HepG2 (cell line): Measurements from ENCODE around the gene DIAPH1. TPM values are rescaled to one million over a fixed set of nuclear protein-coding genes. Genes with fewer than 3 reads are reported as not detected.

Experiments
- ATAC-seq: fragments of 200-7000 bp; cut with Tn5 transposase; 3 replicates; pipeline ENCODE4 v1.9.1; 2020; ENCODE audit warnings: mild to moderate bottlenecking, moderate library complexity
- BruUV-seq: library from RNA; stranded (reverse); fragments of 400-500 nt; replicated peaks from 2 replicates; lab custom pipeline; 2021; lab: Mats Ljungman, UMichigan
- CTCF ChIA-PET: fragments of 300-600 bp; formaldehyde crosslinking; extraction: SDS; loops from one replicate; lab custom pipeline; 2021; ENCODE audit warnings: low total read pairs, inconsistent platforms, low intra/inter-chr PET ratio; lab: Yijun Ruan, JAX
- POLR2A ChIA-PET: fragments of 350-600 bp; sonication (Branson Sonifier 250); formaldehyde crosslinking; loops from one replicate; lab custom pipeline; 2020; ENCODE audit warnings: antibody characterized with exemption, inconsistent platforms; lab: Yijun Ruan, JAX
- DNase-seq: peaks from one replicate; pipeline ENCODE4 v3.0.0-alpha.2; 2015; ENCODE audit warnings: low spot score
- FAIRE-seq: peaks from 3 replicates; lab custom pipeline; 2011; peaks lifted over from hg19 to GRCh38; lab: Jason Lieb, UNC
- H2AFZ ChIP-seq: one replicate; pipeline ENCODE4 v1.6.1; 2011; ENCODE audit warnings: low read length, inconsistent platforms
- H3K27ac ChIP-seq: fragments of 300-600 bp; 3 replicates; pipeline ENCODE4 v1.8.0; 2011; ENCODE audit warnings: mixed run types, mild to moderate bottlenecking, mixed read lengths, low read length, inconsistent platforms; ENCODE audit not compliant: insufficient read depth; ENCODE audit errors: extremely low read length
- H3K27me3 ChIP-seq, 2 experiments: fragments of 200-600 bp in 1 of 2; 2 replicates in 1 of 2; 3 replicates in 1 of 2; pipeline versions ENCODE4 v1.6.0 to v1.8.0; 2011; ENCODE audit warnings: low read length in 2 of 2, mild to moderate bottlenecking in 2 of 2, moderate library complexity in 2 of 2, inconsistent platforms in 1 of 2; ENCODE audit not compliant: insufficient read depth in 2 of 2, control insufficient read depth in 1 of 2
- H3K36me3 ChIP-seq, 2 experiments: fragments of 200-600 bp in 1 of 2; replicated peaks in 1 of 2; 2 replicates in 1 of 2; 3 replicates in 1 of 2; pipeline versions ENCODE4 v1.5.1 to v1.8.0; 2011; ENCODE audit warnings: low read length in 2 of 2, inconsistent platforms in 1 of 2; ENCODE audit not compliant: insufficient read depth in 2 of 2, control insufficient read depth in 1 of 2
- H3K4me1 ChIP-seq: 2 replicates; pipeline ENCODE4 v1.5.1; 2012; ENCODE audit warnings: low read length, inconsistent platforms; ENCODE audit not compliant: insufficient read depth
- H3K4me2 ChIP-seq: 2 replicates; pipeline ENCODE4 v1.6.0; 2011; ENCODE audit warnings: low read depth, low read length, inconsistent platforms
- H3K4me3 ChIP-seq, 3 experiments: fragments of 200-600 bp in 1 of 3; sonication (generic), shearing (Covaris generic) in 1 of 3; replicated peaks in 1 of 3; 2 replicates each; pipeline ENCODE4 v1.5.1; 2011 to 2016; ENCODE audit warnings: low read length in 3 of 3, inconsistent platforms in 2 of 3, low read depth in 2 of 3, mild to moderate bottlenecking in 2 of 3, control low read depth in 1 of 3, mixed read lengths in 1 of 3; ENCODE audit not compliant: insufficient read depth in 1 of 3
- H3K79me2 ChIP-seq: one replicate; pipeline ENCODE4 v1.6.1; 2011; ENCODE audit warnings: low read length, inconsistent platforms; ENCODE audit not compliant: insufficient read depth
- H3K9ac ChIP-seq: 2 replicates; pipeline ENCODE4 v1.6.0; 2011; ENCODE audit warnings: mild to moderate bottlenecking, low read depth, low read length, inconsistent platforms; ENCODE audit not compliant: insufficient read depth
- H3K9me3 ChIP-seq: 2 replicates; pipeline ENCODE4 v1.5.1; 2012; ENCODE audit warnings: mild to moderate bottlenecking, low read length
- H4K20me1 ChIP-seq: 2 replicates; pipeline ENCODE4 v1.6.0; 2011; ENCODE audit warnings: inconsistent platforms, mild to moderate bottlenecking, low read length, moderate library complexity; ENCODE audit not compliant: insufficient read depth
- AHR ChIP-seq: IDR thresholded peaks from 2 replicates; pipeline ENCODE4 v1.6.1; 2018; ENCODE audit warnings: missing genetic modification reagents, missing compliant biosample characterization
- BRF2 ChIP-seq: sonication (generic); formaldehyde crosslinking; IDR thresholded peaks from 2 replicates; pipeline ENCODE4 v1.8.1; 2022; ENCODE audit warnings: mild to moderate bottlenecking, missing genetic modification reagents
- CENPBD1 ChIP-seq: sonication (generic); formaldehyde crosslinking; IDR thresholded peaks from 2 replicates; pipeline ENCODE4 v1.8.0; 2022; ENCODE audit warnings: missing genetic modification reagents, low read depth, mild to moderate bottlenecking, borderline replicate concordance
- ELF4 ChIP-seq: sonication (generic); formaldehyde crosslinking; IDR thresholded peaks from 2 replicates; pipeline ENCODE4 v1.5.0; 2020; ENCODE audit warnings: missing genetic modification reagents, mild to moderate bottlenecking, moderate library complexity, borderline replicate concordance
- IKZF4 ChIP-seq: sonication (generic); formaldehyde crosslinking; IDR thresholded peaks from 2 replicates; pipeline ENCODE4 v1.5.1; 2020; ENCODE audit warnings: borderline replicate concordance, mild to moderate bottlenecking, low read depth, missing genetic modification reagents; ENCODE audit errors: not compliant biosample characterization
- MYPOP ChIP-seq: sonication (generic); formaldehyde crosslinking; IDR thresholded peaks from 2 replicates; pipeline ENCODE4 v1.8.1; 2023; ENCODE audit warnings: mild to moderate bottlenecking, moderate library complexity, missing genetic modification reagents
- PPARG ChIP-seq: conservative IDR thresholded peaks from 2 replicates; pipeline ENCODE4 v1.6.1; 2016; ENCODE audit warnings: missing biosample characterization, missing genetic modification reagents
- REST ChIP-seq, 2 experiments: IDR thresholded peaks; 2 replicates each; pipeline ENCODE4 v1.6.1; 2011 to 2012; ENCODE audit warnings: low read length in 2 of 2, borderline replicate concordance in 1 of 2, low read depth in 1 of 2, mild to moderate bottlenecking in 1 of 2, moderate library complexity in 1 of 2
- XRCC5 ChIP-seq: fragments of 200-400 bp; formaldehyde crosslinking; optimal IDR thresholded peaks from 2 replicates; pipeline ENCODE3; 2017; ENCODE audit warnings: mild to moderate bottlenecking, low read length
- ZSCAN25 ChIP-seq: sonication (generic); formaldehyde crosslinking; IDR thresholded peaks from 2 replicates; pipeline ENCODE4 v1.8.0; 2022; ENCODE audit warnings: mild to moderate bottlenecking, missing genetic modification reagents
- WGBS: methylation state at CpG from one replicate; pipeline ENCODE4 v1.1.6; 2017; ENCODE audit warnings: low lambda C conversion rate; 5-methylcytosine and 5-hydroxymethylcytosine counted together
- in situ Hi-C: cut with HindIII; loops from 2 replicates; pipeline ENCODE4 v1.10.0; 2017; ENCODE audit warnings: low pct_unique_long_range_greater_than_20kb; ENCODE audit not compliant: extremely low pct_ligation_motif_present
- intact Hi-C: fragments of 100-400 bp; cut with micrococcal nuclease; formaldehyde crosslinking; loops from one replicate; pipeline ENCODE4 v1.10.0; 2022; ENCODE audit not compliant: unreplicated experiment
- polyA plus RNA-seq, 8 experiments: library from polyadenylated mRNA; depleted of rRNA in 3 of 8; stranded (reverse) in 7 of 8; unstranded in 1 of 8; fragments of >200 nt; fragmentation: Illumina TruSeq in 4 of 8; extraction: Trizol in 4 of 8; gene quantifications; 2 replicates each; pipeline versions ENCODE4 v1.2.1 to v1.2.3, GENCODE V29; 2011 to 2016; ENCODE audit warnings: low read depth in 4 of 8, missing spikeins in 1 of 8, mixed read lengths in 1 of 8; ENCODE audit not compliant: insufficient read depth in 1 of 8
- total RNA-seq, 5 experiments: library from RNA; depleted of rRNA; stranded (reverse); fragments of >200 nt; fragmentation: Illumina TruSeq; extraction: Trizol; gene quantifications; 2 replicates each; pipeline ENCODE4 v1.2.3, GENCODE V29; 2016; ENCODE audit warnings: low read depth in 1 of 5

The DIAPH1 gene
- total and polyA plus RNA-seq, 2 of the 13 experiments (the other 11 are each of a cell fraction or from before 2014, with no cell fraction given), result 25.1 to 33.9 TPM

GRCh38 chr5:141635646-141636045, 16.8 kb upstream of the DIAPH1 start:
- no peak for DNase-seq
- H3K27me3 ChIP-seq, result no peaks in the 10 kb centered on the region; a peak in 1 of 5 replicates
- H4K20me1 ChIP-seq, result peaks cover 7% of the 10 kb centered on the region
- POLR2A ChIA-PET, result interaction anchor here (0.8 to 3.1 kb wide), 10 partner anchors 15 to 315 kb away, joined by 3 to 35 read pairs (median 11); partner anchors contain the start of genes DELE1, DIAPH1, FCHSD1 and TAF7
- in situ Hi-C loops (loop anchor here (5.0 kb wide), 1 partner anchor 43 kb away; no protein-coding TSS in a partner anchor), intact Hi-C loops (no loop called here)
- H3K36me3 ChIP-seq, result peaks cover 2 to 25% of the 10 kb centered on the region in 2 experiments; a peak in 3 of 5 replicates
- H3K9me3 ChIP-seq, result no peaks in the 10 kb centered on the region
- H3K9ac ChIP-seq, result peak overlapping the region; percentile 90
- no peak overlapping the region for H2AFZ ChIP-seq
- BruUV-seq, result no TSS peak
- H3K4me1 ChIP-seq, result peaks cover 39% of the 10 kb centered on the region
- 52% methylated on average over 7 of the region's 7 CpGs for WGBS
- peak overlapping the region; percentile 91 to 99 (median 99) for H3K4me3 ChIP-seq
- CTCF ChIA-PET, result no interaction called here
- H3K4me2 ChIP-seq, result peak overlapping the region; percentile 95
- H3K27ac ChIP-seq, result no peak overlapping the region
- peaks cover 46% of the 10 kb centered on the region for H3K79me2 ChIP-seq
- TF ChIP-seq MYPOP (CRISPR knock-in tag), result 0 out of 2 replicates have a peak, but pooled peaks have one; percentile 31
- TF ChIP-seq ELF4, result no peak
- FAIRE-seq, result no peak
- no peak for ATAC-seq

GRCh38 chr5:141634720-141635119, 15.9 kb upstream of the DIAPH1 start:
- Histone ChIP-seq H2AFZ (no peak overlapping the region), H3K79me2 (peaks cover 48% of the 10 kb centered on the region), H3K9ac (peak overlapping the region; percentile 19; the same call in 1 of the 2 replicates), H3K9me3 (no peaks in the 10 kb centered on the region), H3K27me3 (no peaks in the 10 kb centered on the region; a peak in 1 of 5 replicates), H3K36me3 (peaks cover 5 to 27% of the 10 kb centered on the region in 2 experiments), H4K20me1 (peaks cover 7% of the 10 kb centered on the region), H3K27ac (no peak overlapping the region), H3K4me1 (peaks cover 40% of the 10 kb centered on the region), H3K4me3 (peak overlapping the region in 1 of 3 experiments; percentile 8; a peak in 1 of 6 replicates), H3K4me2 (peak overlapping the region; percentile 95)
- in situ Hi-C loops, result loop anchor here (5.0 kb wide), 1 partner anchor 42 kb away; no protein-coding TSS in a partner anchor
- ATAC-seq (no peak), DNase-seq (no peak), FAIRE-seq (no peak)
- 98% methylated on average over 5 of the region's 6 CpGs for WGBS
- intact Hi-C loops, result no loop called here
- no TSS peak for BruUV-seq
- ChIA-PET CTCF (no interaction called here), POLR2A (no interaction called here)
- no peak for TF ChIP-seq BRF2
- TF ChIP-seq CENPBD1, result no peak
- TF ChIP-seq PPARG (CRISPR knock-in tag), result no peak
- TF ChIP-seq XRCC5, result no peak
- TF ChIP-seq REST (IDR thresholded peaks at IDR 0.05; ENCODE audit: borderline replicate concordance in 1 of 2, low read depth in 1 of 2, low read length in 2 of 2), result no peak
- TF ChIP-seq AHR (CRISPR knock-in tag), result no peak
- TF ChIP-seq IKZF4 (CRISPR knock-in tag), result no peak
- no peak for TF ChIP-seq ZSCAN25 (CRISPR knock-in tag)
